OCI-LY1 (cell line): ENCODE measurements around the gene STX18.

Experiments used
- CTCF ChIP-seq: fragments of 200-600 bp; sonication (generic), shearing (Covaris generic); IDR thresholded peaks from 2 replicates; pipeline ENCODE4 v1.5.1; 2017; ENCODE audit warnings: mild to moderate bottlenecking, antibody characterized with exemption, low read length, moderate library complexity, mixed read lengths
- EZH2 ChIP-seq: fragments of 200-600 bp; sonication (generic), shearing (Covaris generic); IDR thresholded peaks from 2 replicates; pipeline ENCODE4 v1.8.0; 2017; ENCODE audit warnings: borderline replicate concordance, mixed run types, mild to moderate bottlenecking, antibody characterized with exemption, low read length, moderate library complexity, mixed read lengths

- TF ChIP-seq CTCF (no peak), EZH2 (no peak)
These were observed 132.3 kb downstream of the STX18 start for GRCh38 chr4:4409416-4410115.
